Dermis blood vessel endothelial cell (primary cell): ENCODE results near the gene MMP25. TPM values are rescaled to one million over a fixed set of nuclear protein-coding genes. Genes with fewer than 3 reads are reported as not detected.

Experiments used
- DNase-seq: peaks from one replicate; pipeline ENCODE4 v3.0.0; 2010
- total RNA-seq: library from RNA; depleted of rRNA; stranded (reverse); fragments of >200 nt; gene quantifications from 2 replicates; pipeline ENCODE4 v1.2.3, GENCODE V29; 2014

MMP25 gene
- total RNA-seq, 1 donor from 2014 or later = not detected

DNA sequence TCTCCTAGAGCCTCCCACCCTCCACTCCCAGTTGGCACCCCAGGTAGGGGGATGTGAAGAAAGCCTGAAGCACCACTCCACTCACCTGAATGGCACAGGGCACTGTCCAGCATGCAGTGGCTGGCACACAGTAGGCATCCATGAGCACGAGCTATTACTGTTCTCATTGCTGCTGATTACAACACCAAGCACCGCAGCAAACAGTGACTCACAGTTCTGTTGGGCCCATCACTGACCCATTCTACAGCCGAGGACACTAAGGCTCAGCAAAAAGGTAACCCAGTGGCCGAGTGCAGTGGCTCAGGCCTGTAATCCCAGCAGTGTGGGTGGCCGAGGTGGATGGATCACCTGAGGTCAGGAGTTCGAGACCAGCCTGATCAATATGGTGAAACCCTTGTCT is 50.0 kb downstream of the MMP25 start:
- DNase-seq = no peak

DNA sequence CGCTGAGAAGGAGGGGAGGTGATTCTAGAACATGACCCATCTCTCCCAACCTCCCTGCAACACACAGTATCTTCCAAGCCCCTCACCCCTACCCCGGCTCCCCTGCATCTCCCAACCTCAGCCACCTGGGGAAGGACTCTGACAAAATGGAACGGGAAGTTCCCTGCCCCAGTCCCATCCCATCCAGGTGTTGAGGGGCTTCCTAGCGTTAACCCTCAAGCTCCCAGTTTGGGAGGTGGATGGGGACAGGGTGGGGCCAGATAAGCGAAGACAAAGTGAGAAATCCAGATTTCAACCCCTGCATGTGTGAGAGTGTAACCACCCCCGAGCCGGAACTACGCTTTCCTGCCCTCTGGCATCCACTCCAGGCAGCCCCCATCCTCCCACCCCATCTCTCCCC is 50.9 kb downstream of the MMP25 start:
- DNase-seq = no peak

DNA sequence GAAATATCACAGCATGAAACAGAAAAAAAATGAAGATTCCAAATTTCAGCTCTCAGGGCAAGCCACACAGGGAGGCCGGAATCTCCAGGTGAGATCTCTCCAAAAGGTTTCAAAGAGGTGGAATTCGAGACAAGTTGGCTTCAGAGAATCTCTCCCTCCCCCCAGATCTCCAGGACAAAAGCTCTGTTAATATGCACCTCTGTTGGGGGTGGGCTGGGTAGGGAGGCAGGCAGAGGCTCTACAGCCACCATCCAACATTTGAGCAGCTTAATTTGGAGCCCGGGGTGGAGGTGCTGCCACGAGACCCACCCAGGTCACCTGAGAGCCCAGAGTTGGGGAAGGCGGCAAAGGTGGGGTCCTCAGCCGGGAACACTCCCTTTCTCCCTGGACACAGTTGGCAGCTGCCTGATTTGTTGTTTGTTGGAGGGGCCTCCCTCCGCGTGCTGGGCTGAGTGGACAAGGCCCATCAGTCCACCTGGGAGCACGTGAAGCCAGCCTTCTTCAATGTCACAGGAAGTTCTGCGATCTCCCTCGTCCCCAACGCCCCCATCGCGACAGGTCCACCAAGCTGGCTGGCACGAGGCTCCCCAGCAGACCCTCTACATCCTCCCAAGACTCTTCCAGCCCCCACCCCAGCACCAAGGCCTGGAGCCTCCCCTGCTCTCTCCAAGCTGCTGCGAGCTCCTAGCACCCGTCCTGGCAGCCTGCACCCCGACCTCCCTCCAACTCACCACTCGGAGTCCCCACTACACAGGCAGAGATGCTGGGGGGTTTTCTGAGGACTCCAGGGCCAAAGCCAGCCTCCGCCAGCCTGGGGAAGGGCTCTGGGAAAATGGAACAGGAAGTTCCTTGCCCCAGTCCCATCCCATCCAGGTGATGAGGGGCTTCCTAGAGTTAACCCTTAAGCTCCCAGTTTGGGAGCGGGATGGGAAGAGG is 52.4 kb downstream of the MMP25 start, which contains the start of gene ZSCAN10:
TSS of gene ZSCAN10 (minus strand) at position 836 of the 936 bp plus-strand sequence. CDS start 6,357 bp downstream, outside the sequence.
- no peak for DNase-seq

DNA sequence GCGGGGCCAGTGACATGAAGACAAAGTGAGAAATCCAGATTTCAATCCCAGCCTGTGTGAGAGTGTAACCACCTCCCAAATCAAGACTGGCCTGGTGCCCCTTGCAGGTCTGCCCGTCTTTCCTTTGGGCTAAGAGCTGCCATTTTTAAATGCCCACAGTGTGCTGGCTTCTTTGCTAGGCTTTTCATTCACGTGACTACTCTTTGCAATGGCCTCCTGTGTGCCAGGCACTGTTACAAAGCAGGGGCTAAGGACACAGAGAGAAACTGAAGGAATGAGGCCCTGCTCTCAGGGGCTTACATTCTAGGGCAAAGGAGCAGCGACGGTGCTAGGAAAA is 53.0 kb downstream of the MMP25 start:
- DNase-seq = no peak

DNA sequence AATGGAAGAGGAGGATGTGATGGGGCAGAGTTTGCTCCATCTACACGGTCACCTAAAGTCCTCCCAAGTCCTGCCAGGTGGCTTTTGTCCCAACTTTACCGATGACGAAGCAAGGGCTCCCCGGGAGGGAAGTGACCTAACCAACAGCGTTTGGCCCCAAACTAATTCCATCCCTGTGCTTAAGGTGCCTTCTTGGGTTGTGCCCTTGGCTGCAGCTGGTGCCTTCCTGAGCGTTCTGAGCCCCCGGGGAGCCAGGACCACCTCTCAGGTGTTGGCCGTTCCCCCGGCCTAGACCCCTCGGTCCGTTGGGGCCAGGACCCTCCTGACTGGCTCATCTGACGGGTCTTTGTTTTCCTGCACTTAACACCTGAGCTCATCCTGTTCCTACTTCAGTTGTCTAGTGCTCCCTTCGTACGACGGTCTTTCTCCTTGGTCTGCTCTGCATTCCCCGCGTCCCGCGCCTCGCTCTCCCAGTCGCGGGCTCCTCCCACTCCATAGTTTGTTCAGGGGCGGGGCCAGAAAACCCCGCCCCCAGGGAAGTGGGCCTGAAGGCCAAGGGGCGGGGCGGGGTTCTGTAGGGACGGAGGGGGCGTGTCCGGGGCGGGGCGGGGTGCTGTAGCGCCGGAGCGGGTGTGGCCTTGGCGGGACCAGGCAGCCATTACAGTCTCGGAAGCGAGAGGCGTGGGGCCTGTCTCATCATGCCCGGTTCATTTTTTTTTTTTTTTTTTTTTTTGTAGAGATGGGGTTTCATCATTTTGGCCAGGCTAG is 53.6 kb downstream of the MMP25 start:
- peak; percentile 91 for DNase-seq

DNA sequence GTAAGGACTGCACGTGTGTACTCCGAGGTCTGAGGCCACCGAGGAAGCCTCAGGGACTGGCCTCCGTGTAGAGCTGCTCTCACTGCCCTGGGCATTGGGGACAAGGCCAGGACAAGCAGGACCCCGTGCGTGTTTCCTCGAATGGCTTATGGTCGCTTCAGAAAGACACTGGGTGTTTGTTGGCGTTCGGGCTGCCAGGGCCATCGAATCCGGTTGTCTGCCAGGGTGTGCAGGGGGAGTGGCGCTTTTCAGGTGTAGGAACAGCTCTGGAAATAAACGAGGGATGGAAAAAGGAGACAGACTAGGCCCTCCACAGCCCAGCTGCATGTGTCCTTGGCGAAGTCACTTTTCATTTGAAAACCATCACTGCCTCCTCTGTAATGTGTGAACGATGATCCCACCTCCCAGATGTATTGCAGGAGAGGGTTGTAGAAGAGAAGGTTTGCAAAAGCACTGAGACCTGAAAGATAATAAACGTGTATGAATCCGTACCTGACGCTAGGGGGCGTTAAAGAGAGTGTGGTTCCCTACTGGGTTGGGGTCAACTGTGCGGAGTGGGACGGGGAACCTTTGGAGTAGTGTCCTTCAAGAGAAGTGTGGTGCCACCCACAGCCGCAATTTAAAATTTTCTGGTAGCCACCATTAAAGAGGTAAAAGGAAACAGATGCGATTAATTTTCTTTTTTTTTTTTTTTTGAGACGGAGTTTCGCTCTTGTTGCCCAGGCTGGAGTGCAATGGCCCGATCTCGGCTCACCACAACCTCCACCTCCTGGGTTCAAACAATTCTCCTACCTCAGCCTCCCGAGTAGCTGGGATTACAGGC is 54.9 kb downstream of the MMP25 start:
- DNase-seq = peak; percentile 71

- peak; percentile 94 for DNase-seq
These were observed 55.6 kb downstream of the MMP25 start for GRCh38 chr16:3101841-3102470.

GRCh38 chr16:3106205-3106928 is 60.0 kb downstream of the MMP25 start:
- peak; percentile 93 for DNase-seq

Other genes starting within 250 kb of the MMP25 start
- gene PRSS41, start 248.1 kb upstream of the MMP25 start, total RNA-seq = not detected in 2 replicates
- gene PRSS21, start 229.3 kb upstream of the MMP25 start, total RNA-seq = 1.0 and 2.1 TPM in 2 replicates
- 0.19 and 0.68 TPM in 2 replicates for gene ZG16B, start 216.3 kb upstream of the MMP25 start, total RNA-seq
- not detected in 2 replicates for gene PRSS22, start 188.4 kb upstream of the MMP25 start, total RNA-seq
- 36.0 and 72.2 TPM in 2 replicates for gene FLYWCH2, start 163.3 kb upstream of the MMP25 start, total RNA-seq
- 39.5 and 41.0 TPM in 2 replicates for gene FLYWCH1, start 134.6 kb upstream of the MMP25 start, total RNA-seq
- gene KREMEN2, start 82.3 kb upstream of the MMP25 start, total RNA-seq = not detected in 2 replicates
- gene PAQR4, start 77.2 kb upstream of the MMP25 start, total RNA-seq = 9.4 and 12.8 TPM in 2 replicates
- 4.4 and 10.6 TPM in 2 replicates for gene PKMYT1, start 66.1 kb upstream of the MMP25 start, total RNA-seq
- not detected in 2 replicates for gene CLDN9, start 33.6 kb upstream of the MMP25 start, total RNA-seq
- not detected in 2 replicates for gene CLDN6, start 28.4 kb upstream of the MMP25 start, total RNA-seq
- gene TNFRSF12A, start 26.2 kb upstream of the MMP25 start, total RNA-seq = 45.4 and 48.2 TPM in 2 replicates
- 2.6 and 5.2 TPM in 2 replicates for gene HCFC1R1, start 22.6 kb upstream of the MMP25 start, total RNA-seq
- 21.4 and 25.4 TPM in 2 replicates for gene THOC6, start 22.5 kb upstream of the MMP25 start, total RNA-seq
- gene BICDL2, start 9.6 kb upstream of the MMP25 start, total RNA-seq = not detected in 2 replicates
- 29.5 and 133 TPM in 2 replicates for gene IL32, start 19.1 kb downstream of the MMP25 start, total RNA-seq
- gene ZSCAN10, start 52.7 kb downstream of the MMP25 start, total RNA-seq = not detected in 2 replicates
- gene ZNF205, start 66.0 kb downstream of the MMP25 start, total RNA-seq = 26.2 and 30.2 TPM in 2 replicates
- 6.6 and 14.6 TPM in 2 replicates for gene ZNF213, start 88.5 kb downstream of the MMP25 start, total RNA-seq
- gene OR1F1, start 141.6 kb downstream of the MMP25 start, total RNA-seq = not detected in 2 replicates
- 11.2 and 11.6 TPM in 2 replicates for gene ZNF200, start 188.6 kb downstream of the MMP25 start, total RNA-seq
- gene MEFV, start 210.1 kb downstream of the MMP25 start, total RNA-seq = under 0.01 and 0.05 TPM in 2 replicates
- 57.5 and 59.4 TPM in 2 replicates for gene ZNF263, start 236.9 kb downstream of the MMP25 start, total RNA-seq